Keratinocyte (primary cell): Measurements from ENCODE around the gene UFSP1.
"Not testable (repeated sequence)": the region's sequence is repeated elsewhere in the genome, so short reads cannot be mapped to it uniquely, and the experiment has no call there.

Source experiments
- CTCF ChIP-seq, 3 experiments: IDR thresholded peaks in 1 of 3; conservative IDR thresholded peaks in 1 of 3; optimal IDR thresholded peaks in 1 of 3; 2 replicates in 2 of 3; 3 replicates in 1 of 3; pipeline versions ENCODE3 to v1.5.1; 2011; ENCODE audit warnings: low read length in 3 of 3, mild to moderate bottlenecking in 3 of 3, moderate library complexity in 2 of 3, control low read depth in 1 of 3, inconsistent platforms in 1 of 3; ENCODE audit not compliant: insufficient read depth in 2 of 3; ENCODE audit errors: extremely low read depth in 1 of 3
- EZH2 ChIP-seq: IDR thresholded peaks from one replicate; pipeline ENCODE4 v1.6.1; 2012; ENCODE audit warnings: inconsistent platforms, mild to moderate bottlenecking, low read length, moderate library complexity

GRCh38 chr7:100854899-100855298, 34.6 kb downstream of the UFSP1 start:
- TF ChIP-seq EZH2; CTCF (optimal IDR thresholded peaks at IDR 0.05 in 1 of 3, IDR thresholded peaks at IDR 0.05 in 1 of 3, conservative IDR thresholded peaks at IDR 0.05 in 1 of 3; ENCODE audit: extremely low read depth in 1 of 3, insufficient read depth in 2 of 3, low read length in 3 of 3): not testable (repeated sequence)
